ENCODE measurements around the gene CMIP. TPM values are rescaled to one million over a fixed set of nuclear protein-coding genes. Genes with fewer than 3 reads are reported as not detected.

Gene CMIP
- total RNA-seq, 6 experiments from 2014 or later, result 12.2 to 23.0 (median 16.5) TPM

GRCh38 chr16:81649561-81650184 lies 205.1 kb downstream of the CMIP start:
- WGBS (ENCODE audit: insufficient coverage, low coverage, low lambda C conversion rate, missing lambda C conversion rate), result 85% methylated on average over 5 of the region's 14 CpGs
- Histone ChIP-seq H3K27ac (no peak overlapping the region), H3K36me3 (peaks cover 3 to 17% (median 4%) of the 10 kb centered on the region in 4 donors), H3K27me3 (no peaks in the 10 kb centered on the region), H3K4me3 (no peak overlapping the region), H3K9me3 (no peaks in the 10 kb centered on the region), H3K4me1 (no peaks in the 10 kb centered on the region)
- TF ChIP-seq POLR2A (IDR thresholded peaks at IDR 0.05), result no peak
- no peak for TF ChIP-seq CTCF (IDR thresholded peaks at IDR 0.05)
- intact Hi-C loops (cut with DNase I), result no loop called here
- DNase-seq, result no peak
- no peak for ATAC-seq

- H3K27ac ChIP-seq, result no peak overlapping the region
- no peaks in the 10 kb centered on the region for H3K27me3 ChIP-seq
- DNase-seq, result no peak
- 89% methylated on average over 5 of the region's 8 CpGs for WGBS (ENCODE audit: insufficient coverage, low coverage, low lambda C conversion rate, missing lambda C conversion rate)
- H3K4me3 ChIP-seq, result no peak overlapping the region
- intact Hi-C loops (cut with DNase I), result no loop called here
- H3K9me3 ChIP-seq, result no peaks in the 10 kb centered on the region
- no peak for TF ChIP-seq POLR2A (IDR thresholded peaks at IDR 0.05)
- peaks cover 3 to 17% (median 4%) of the 10 kb centered on the region in 4 donors for H3K36me3 ChIP-seq
- H3K4me1 ChIP-seq, result no peaks in the 10 kb centered on the region
- no peak for ATAC-seq
Measured at GRCh38 chr16:81650281-81650680, 205.7 kb downstream of the CMIP start.

- intact Hi-C loops (cut with DNase I), result no loop called here
- H3K4me3 ChIP-seq, result no peak overlapping the region
- no CpG with 5 or more reads among the region's 16 CpGs for WGBS (ENCODE audit: insufficient coverage, low coverage, low lambda C conversion rate, missing lambda C conversion rate)
- no peaks in the 10 kb centered on the region for H3K27me3 ChIP-seq
- H3K9me3 ChIP-seq, result no peaks in the 10 kb centered on the region
- peaks cover 3 to 17% (median 4%) of the 10 kb centered on the region in 4 donors for H3K36me3 ChIP-seq
- DNase-seq (peak in 1 of 3 donors; percentile 54), ATAC-seq (peak; percentile 28 to 52 (median 40))
- peak overlapping the region in 1 of 3 donors; percentile 31 for H3K27ac ChIP-seq
- no peaks in the 10 kb centered on the region for H3K4me1 ChIP-seq
- TF ChIP-seq CTCF (IDR thresholded peaks at IDR 0.05) (no peak), POLR2A (IDR thresholded peaks at IDR 0.05) (no peak)
Measured at GRCh38 chr16:81650982-81651562, 206.5 kb downstream of the CMIP start.

GRCh38 chr16:81651758-81652718 lies 207.4 kb downstream of the CMIP start:
- H3K27me3 ChIP-seq, result no peaks in the 10 kb centered on the region
- no peaks in the 10 kb centered on the region for H3K4me1 ChIP-seq
- no peaks in the 10 kb centered on the region for H3K9me3 ChIP-seq
- H3K27ac ChIP-seq, result no peak overlapping the region
- H3K36me3 ChIP-seq, result peaks cover 3 to 17% (median 4%) of the 10 kb centered on the region in 4 donors
- ATAC-seq (no peak), DNase-seq (no peak)
- WGBS (ENCODE audit: insufficient coverage, low coverage, low lambda C conversion rate, missing lambda C conversion rate), result 84% methylated on average over 13 of the region's 19 CpGs
- no peak for TF ChIP-seq POLR2A (IDR thresholded peaks at IDR 0.05)
- TF ChIP-seq CTCF (IDR thresholded peaks at IDR 0.05), result no peak
- H3K4me3 ChIP-seq, result no peak overlapping the region
- intact Hi-C loops (cut with DNase I), result no loop called here

Measured in right lobe of liver (tissue), 6 donors.